Measurements from ENCODE around the gene FNIP1.
A peak's percentile ranks its signal among the peaks of the same experiment; 100 is the strongest.
"Not testable (repeated sequence)": the region's sequence is repeated elsewhere in the genome, so short reads cannot be mapped to it uniquely, and the experiment has no call there.

The FNIP1 gene

DNA sequence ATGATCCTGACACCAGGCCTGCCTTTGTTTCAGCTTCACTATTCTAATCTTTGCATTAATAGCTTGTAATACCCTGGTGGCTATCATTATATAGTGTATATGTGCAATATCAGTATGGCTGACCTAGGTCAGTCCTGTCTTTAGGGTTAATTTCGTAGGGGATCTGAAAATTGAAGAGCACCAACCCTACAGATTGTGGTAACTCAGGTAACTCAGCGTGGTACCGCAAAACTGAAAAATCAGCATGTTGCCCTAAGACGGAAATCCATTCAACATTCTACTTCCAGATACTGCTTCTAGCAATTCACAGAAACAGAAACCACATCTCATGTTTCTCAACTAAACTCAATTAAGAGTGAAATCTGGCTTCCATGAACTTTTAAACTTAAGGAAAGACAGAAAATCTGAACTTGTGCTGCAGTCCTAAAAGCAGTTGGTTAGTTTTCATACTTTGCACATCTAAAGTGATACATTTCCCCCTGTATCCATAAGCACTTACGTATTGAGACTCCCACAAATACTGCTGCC is 78.3 kb downstream of the FNIP1 start:
- FAIRE-seq (peak; percentile 11), DNase-seq (ENCODE audit: insufficient read length, low spot score) (no peak)
- TF ChIP-seq POLR2A (IDR thresholded peaks at IDR 0.05; ENCODE audit: low read depth, low read length): no peak

DNA sequence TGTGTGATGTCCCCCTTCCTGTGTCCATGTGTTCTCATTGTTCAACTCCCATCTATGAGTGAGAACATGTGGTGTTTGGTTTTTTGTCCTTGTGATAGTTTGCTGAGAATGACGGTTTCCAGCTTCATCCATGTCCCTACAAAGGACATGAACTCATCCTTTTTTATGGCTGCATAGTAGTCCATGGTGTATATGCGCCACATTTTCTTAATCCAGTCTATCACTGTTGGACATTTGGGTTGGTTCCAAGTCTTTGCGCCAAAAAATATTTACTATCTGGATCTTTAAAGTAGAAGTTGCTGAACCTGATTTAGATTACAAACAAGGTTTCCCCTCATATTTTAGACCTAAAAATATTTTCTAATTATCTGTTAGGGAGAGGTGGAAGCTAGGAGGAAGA is 79.7 kb downstream of the FNIP1 start:
- not testable (repeated sequence) for DNase-seq (ENCODE audit: insufficient read length, low spot score); FAIRE-seq

DNA sequence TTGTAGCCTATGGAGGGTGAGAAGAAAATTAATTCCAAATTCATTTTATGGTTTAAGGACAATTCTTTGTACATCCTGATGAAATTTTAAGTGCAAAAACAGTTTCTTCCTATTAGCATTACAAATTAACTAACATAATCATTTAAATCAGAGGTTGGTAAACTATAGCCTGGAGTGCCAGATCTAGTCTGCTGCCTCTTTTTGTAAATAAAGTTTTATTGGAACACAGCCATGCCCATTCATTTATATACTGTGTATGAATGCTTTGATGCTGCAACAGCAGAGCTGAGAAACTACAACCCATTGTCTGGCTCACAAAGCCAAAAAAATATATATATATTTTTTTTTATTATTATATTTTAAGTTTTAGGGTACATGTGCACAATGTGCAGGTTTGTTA is 80.2 kb downstream of the FNIP1 start:
- no peak for DNase-seq (ENCODE audit: insufficient read length, low spot score)
- FAIRE-seq: no peak
- TF ChIP-seq POLR2A (IDR thresholded peaks at IDR 0.05; ENCODE audit: low read depth, low read length): no peak

DNA sequence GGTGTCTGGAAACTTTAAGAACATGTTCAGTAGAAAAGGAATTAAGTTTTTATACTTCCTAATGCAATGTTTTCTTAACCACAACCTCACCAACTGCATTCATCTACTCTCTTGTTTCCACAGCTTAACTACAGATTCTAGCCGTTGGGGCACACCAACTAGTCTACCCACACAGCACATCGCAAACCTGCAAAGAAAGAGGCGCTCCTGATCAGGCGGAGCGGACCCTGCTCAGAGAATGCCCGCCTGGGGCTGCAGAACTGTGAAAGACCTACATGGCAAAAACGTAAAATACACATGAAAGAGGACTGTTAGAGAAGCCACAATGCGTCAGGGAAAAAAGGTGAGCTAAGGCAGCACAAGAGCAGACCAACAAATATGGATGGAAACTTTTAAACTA is 86.4 kb downstream of the FNIP1 start:
- no peak for TF ChIP-seq POLR2A (IDR thresholded peaks at IDR 0.05; ENCODE audit: low read depth, low read length)
- no peak for DNase-seq (ENCODE audit: insufficient read length, low spot score)
- no peak for FAIRE-seq

DNA sequence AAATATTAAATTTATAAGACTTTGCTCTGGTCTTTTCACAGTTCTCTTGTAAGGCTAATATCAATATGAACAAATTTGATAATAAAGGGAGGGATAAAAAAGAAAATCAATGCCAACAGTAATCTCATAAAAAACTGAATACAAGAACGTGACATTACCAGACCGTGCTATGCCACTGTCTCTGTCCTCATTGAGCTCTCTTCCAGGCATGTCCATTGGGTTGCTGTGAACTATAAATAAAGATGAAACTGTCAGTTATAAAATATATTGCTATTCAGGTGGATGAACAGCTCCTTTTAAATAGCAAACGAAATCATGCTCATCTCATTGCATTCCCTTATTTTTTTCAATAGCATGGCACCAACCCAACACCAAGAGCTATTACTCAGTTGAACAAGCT is 87.8 kb downstream of the FNIP1 start:
- no peak for DNase-seq (ENCODE audit: insufficient read length, low spot score)
- no peak for TF ChIP-seq POLR2A (IDR thresholded peaks at IDR 0.05; ENCODE audit: low read depth, low read length)
- no peak for FAIRE-seq

DNA sequence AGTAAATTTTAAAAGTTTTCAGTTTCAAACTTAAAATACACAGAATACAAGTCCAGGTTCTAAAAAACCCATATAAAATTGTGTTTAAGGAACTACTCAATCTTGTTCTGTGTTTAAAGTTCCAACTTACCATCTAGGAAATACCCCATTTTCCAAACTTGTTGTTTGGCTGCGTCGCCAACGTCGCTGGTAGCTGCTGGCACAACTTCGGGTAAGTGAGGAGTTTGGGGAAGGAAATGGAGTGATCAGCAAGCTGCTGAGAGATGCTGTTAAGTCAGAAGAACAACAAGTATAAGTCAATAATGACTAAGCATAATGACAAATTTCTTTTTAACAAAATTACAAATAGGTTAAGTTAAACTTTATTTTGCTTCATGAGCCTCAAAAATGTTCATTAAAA is 90.5 kb downstream of the FNIP1 start:
- TF ChIP-seq POLR2A (IDR thresholded peaks at IDR 0.05; ENCODE audit: low read depth, low read length): no peak
- no peak for DNase-seq (ENCODE audit: insufficient read length, low spot score)
- FAIRE-seq: no peak

DNA sequence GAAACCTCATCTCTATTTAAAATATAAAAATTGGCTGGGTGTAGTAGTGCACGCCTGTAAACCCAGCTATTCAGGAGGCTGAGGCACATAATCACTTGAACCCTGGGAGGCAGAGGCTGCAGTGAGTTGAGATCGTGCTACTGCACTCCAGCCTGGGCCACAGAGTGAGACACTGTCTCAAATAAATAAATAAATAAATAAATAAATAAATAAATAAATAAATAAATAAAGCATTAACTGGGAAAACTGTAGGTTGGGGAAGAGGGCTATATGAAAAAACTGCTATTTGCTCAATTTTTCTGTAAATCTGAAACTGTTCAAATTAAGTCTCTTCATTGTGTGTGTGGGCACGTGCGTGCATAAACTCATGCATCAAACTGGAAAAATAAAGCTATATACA is 101.9 kb downstream of the FNIP1 start:
- TF ChIP-seq POLR2A (IDR thresholded peaks at IDR 0.05; ENCODE audit: low read depth, low read length): no peak
- FAIRE-seq (no peak), DNase-seq (ENCODE audit: insufficient read length, low spot score) (no peak)

DNA sequence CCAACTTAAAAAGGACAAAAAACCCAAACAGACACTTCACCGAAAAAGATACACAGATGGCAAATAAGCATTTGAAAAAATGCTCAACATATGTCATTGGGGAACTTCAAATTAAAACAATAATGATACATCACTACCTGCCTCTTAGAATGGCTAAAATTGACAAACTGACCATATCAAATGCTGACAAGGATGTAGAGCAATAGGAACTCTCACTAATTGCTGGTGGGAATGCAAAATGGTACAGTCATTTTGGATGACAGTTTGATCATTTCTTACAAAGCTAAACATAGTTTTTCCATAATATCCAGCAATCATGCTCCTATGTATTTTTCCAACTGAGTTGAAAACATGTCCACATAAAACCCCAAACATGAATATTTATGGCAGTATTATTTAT is 102.9 kb downstream of the FNIP1 start:
- no peak for DNase-seq (ENCODE audit: insufficient read length, low spot score)
- FAIRE-seq: peak; percentile 27
- no peak for TF ChIP-seq POLR2A (IDR thresholded peaks at IDR 0.05; ENCODE audit: low read depth, low read length)

DNA sequence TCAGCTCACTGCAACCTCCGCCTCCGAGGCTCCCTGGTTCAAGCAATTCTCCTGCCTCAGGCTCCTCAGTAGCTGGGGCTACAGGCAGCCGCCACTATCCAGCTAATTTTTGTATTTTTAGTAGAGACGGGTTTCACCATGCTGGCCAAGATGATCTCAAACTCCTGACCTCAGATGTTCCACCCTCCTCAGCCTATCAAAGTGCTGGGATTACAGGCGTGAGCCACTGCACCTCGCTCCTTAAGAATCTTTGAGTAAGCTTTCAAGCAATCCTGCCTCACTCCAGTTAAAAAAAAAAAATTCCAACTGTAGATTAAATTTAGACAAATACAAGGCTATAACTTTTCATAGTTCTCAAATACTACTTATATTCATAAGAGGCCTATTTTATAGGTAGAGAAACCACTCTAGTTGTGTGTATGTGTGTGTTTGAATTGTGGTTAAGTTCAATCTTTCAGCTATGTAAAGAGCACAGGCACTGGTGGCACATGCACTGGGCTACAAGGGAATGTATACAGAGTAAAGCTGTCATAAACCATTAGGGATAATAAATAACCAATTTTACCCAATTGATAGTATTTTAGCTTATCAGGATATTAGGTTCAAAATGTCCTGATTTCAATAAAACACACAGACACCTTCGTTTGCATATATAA is 111.2 kb downstream of the FNIP1 start:
- no peak for TF ChIP-seq POLR2A (IDR thresholded peaks at IDR 0.05; ENCODE audit: low read depth, low read length)
- DNase-seq (ENCODE audit: insufficient read length, low spot score) (no peak), FAIRE-seq (no peak)

DNA sequence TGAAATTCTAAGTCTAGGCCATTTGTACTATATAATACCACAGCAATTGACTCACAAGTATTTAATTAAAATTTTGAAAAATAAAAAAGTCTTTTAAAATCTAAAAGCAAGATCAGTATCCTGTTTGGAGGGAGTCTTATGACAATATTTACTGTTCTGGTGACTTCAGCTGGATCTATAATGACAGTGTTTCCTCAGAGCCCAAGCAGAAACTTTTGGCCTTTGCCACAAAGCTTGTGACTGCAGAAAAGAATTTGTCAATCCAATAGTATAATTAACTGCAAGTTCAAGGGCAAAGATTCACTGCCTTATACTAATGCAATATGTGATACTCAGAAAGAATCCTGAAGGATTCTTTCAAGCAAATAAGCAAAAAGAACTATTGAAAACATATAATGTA is 112.2 kb downstream of the FNIP1 start:
- DNase-seq (ENCODE audit: insufficient read length, low spot score): no peak
- TF ChIP-seq POLR2A (IDR thresholded peaks at IDR 0.05; ENCODE audit: low read depth, low read length): no peak
- no peak for FAIRE-seq

DNA sequence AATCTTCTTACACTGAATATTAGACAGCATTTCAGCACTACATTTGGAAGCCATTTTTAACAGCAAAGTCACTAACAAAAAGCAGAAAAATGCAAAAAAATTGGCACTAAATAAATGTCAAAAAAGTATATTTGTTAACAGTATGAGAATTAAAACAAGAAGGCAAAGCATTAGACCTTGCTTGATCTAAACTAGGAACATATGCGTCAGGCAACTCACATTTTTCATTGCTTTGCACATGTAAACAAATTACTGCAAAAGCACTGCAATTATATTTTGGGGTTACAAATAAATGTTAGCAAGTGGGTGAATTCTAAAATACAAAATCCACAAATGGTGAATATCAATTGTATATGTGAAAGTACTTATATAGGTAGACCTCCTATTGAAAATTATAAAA is 112.8 kb downstream of the FNIP1 start:
- no peak for TF ChIP-seq POLR2A (IDR thresholded peaks at IDR 0.05; ENCODE audit: low read depth, low read length)
- DNase-seq (ENCODE audit: insufficient read length, low spot score): no peak
- FAIRE-seq: no peak

DNA sequence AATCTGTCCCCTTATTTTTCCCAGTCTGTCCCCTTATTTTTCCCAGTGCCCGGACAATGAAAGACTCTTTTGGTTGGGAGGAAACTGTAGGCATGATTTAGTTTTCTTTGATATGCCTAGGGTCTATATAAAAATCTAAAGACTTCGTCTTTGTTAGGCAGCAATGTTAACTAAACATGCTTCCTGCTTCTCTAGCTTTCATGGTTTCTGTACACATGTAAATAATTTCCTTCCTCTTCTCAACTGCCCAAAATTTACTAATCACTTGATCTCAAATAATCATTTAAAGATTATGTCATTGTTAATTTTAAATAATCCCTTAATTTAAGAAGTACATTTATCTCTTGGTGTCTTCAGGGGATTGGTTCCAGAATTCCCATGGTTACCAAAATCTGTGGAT is 114.0 kb downstream of the FNIP1 start:
- FAIRE-seq: no peak
- no peak for DNase-seq (ENCODE audit: insufficient read length, low spot score)
- no peak for TF ChIP-seq POLR2A (IDR thresholded peaks at IDR 0.05; ENCODE audit: low read depth, low read length)

DNA sequence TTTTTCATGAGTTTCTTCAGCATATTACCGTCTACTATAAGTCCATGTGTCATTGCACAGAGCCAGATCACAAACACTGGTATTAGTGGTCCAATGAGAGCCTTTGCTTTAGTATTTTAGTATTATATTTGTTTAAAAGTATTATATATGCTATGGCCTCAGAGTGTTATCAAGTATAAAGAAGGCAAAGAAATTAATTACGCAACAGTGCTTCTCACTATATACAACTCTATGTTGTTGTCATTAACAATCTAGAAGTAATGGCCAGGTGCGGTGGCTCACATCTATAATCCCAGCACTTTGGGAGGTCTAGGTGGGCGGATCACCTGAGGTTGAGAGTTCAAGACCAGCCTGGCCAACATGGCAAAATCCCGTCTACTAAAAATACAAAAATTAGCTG is 114.6 kb downstream of the FNIP1 start:
- FAIRE-seq: no peak
- TF ChIP-seq POLR2A (IDR thresholded peaks at IDR 0.05; ENCODE audit: low read depth, low read length): no peak
- no peak for DNase-seq (ENCODE audit: insufficient read length, low spot score)

DNA sequence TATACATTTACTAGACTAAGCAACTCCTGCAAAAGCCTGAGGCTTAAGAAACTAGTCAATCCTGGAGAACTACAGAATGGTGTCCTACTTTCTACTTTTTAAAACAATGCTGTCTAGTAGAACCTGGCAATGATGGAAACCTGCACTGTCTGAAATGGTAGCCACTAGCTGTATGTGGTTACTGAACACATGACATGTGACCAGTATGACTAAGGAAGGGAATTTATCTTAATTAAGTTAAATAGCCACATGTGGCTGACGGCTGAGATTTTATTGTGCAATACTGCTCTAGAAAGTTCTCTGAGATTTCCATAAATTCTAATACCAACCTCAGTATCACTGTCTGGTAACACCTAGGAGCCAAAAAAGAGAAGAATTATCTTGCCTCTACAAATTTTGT is 116.9 kb downstream of the FNIP1 start:
- FAIRE-seq (no peak), DNase-seq (ENCODE audit: insufficient read length, low spot score) (no peak)
- no peak for TF ChIP-seq POLR2A (IDR thresholded peaks at IDR 0.05; ENCODE audit: low read depth, low read length)

DNA sequence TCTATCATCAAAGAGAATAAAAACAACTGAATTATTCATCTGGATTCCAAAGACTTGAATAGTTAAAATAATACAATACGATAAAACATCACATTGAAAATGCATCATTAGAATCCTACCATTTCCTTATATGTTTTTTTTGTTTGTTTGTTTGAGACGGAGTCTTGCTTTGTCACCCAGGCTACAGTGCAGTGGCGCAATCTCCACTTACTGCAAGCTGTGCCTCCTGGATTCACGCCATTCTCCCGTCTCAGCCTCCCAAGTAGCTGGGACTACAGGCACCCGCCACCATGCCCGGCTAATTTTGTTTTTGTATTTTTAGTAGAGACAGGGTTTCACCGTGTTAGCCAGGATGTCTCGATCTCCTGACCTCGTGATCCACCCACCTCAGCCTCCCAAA is 118.5 kb downstream of the FNIP1 start:
- not testable (repeated sequence) for DNase-seq (ENCODE audit: insufficient read length, low spot score); FAIRE-seq

DNA sequence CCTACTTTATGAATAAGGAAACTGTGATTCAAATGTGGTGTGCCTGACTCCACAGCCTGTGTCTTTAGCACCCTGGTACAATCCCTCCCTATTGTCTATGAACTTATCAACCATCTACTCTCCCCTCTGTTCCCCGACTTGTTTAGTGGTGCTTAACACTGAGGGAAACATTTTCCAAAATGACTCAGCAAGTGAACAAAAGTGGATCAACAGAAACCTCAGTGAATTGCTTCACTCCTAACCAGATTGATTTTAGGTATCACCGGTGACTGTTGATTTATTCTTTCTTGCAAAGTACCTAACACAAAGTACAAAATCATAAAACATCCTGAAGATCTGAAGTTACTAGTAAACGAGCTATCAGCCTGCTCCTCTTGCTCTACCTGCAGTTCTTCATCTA is 119.7 kb downstream of the FNIP1 start:
- no peak for TF ChIP-seq POLR2A (IDR thresholded peaks at IDR 0.05; ENCODE audit: low read depth, low read length)
- DNase-seq (ENCODE audit: insufficient read length, low spot score) (no peak), FAIRE-seq (no peak)
